Pancreas (tissue), 10 donors: ENCODE results near the gene PDLIM5. TPM values are rescaled to one million over a fixed set of nuclear protein-coding genes. Genes with fewer than 3 reads are reported as not detected.

Source experiments
- ATAC-seq, 4 donors: fragments of 200-7000 bp; cut with Tn5 transposase; one replicate each; pipeline versions ENCODE4 v1.8.0 to v1.9.1; 2020; ENCODE audit warnings: mild to moderate bottlenecking in 4 of 4, moderate library complexity in 4 of 4
- DNase-seq, 6 donors: peaks; one replicate each; pipeline ENCODE4 v3.0.0-alpha.2; 2020
- FAIRE-seq: peaks from 2 replicates; lab custom pipeline; 2012; peaks lifted over from hg19 to GRCh38; lab: Jason Lieb, UNC
- H3K27ac ChIP-seq, 4 donors: fragments of 200-600 bp; sonication (generic); 1 replicate in 3 of 4; 2 replicates in 1 of 4; pipeline versions ENCODE4 v1.5.0 to v1.8.0; 2020
- H3K27me3 ChIP-seq, 4 donors: fragments of 200-600 bp; one replicate each; pipeline ENCODE4 v1.8.0; 2021
- H3K36me3 ChIP-seq, 3 donors: fragments of 200-600 bp; sonication (generic) in 1 of 3; one replicate each; pipeline versions ENCODE4 v1.5.0 to v1.8.0; 2020 to 2021
- H3K4me1 ChIP-seq, 3 donors: fragments of 200-600 bp; one replicate each; pipeline ENCODE4 v1.8.0; 2021
- H3K4me3 ChIP-seq, 4 donors: fragments of 200-600 bp; sonication (generic) in 2 of 4; one replicate each; pipeline versions ENCODE4 v1.5.0 to v1.8.0; 2020 to 2021
- H3K9me3 ChIP-seq, 4 donors: fragments of 200-600 bp; one replicate each; pipeline ENCODE4 v1.8.0; 2021
- WGBS, 2 donors: extraction: QIAGEN DNeasy Blood & Tissue Kit; methylation state at CpG; one replicate each; pipeline ENCODE4 v1.1.7; 2013; 5-methylcytosine and 5-hydroxymethylcytosine counted together
- intact Hi-C, 3 donors: fragments of 100-400 bp; cut with DNase I; formaldehyde crosslinking; loops; one replicate each; pipeline versions ENCODE4 v1.11.1 to v1.14.2; 2022
- polyA plus RNA-seq, 2 donors: library from polyadenylated mRNA; stranded (reverse); fragments of 200-250 nt; gene quantifications; one replicate each; pipeline ENCODE4 v1.2.3, GENCODE V29; 2013
- total RNA-seq, 6 donors: library from RNA; stranded (reverse); fragmentation: NEBNext Ultra II Directional in 4 of 6; extraction: Animal tissue kit (Norgen Biotek cat#: 25700) in 4 of 6; gene quantifications; one replicate each; pipeline versions ENCODE4 v1.2.1 to v1.2.4, GENCODE V29; 2021 to 2023
- TF ChIP-seq, protein P1 (sequence below), 4 donors: fragments of 200-600 bp; sonication (generic) in 3 of 4; IDR thresholded peaks; one replicate each; pipeline versions ENCODE4 v1.5.0 to v1.8.0; 2021; ENCODE audit warnings: antibody characterized with exemption in 4 of 4
- donor health status: healthy with polysubstance abuse.
- donor health status: DM: no; HTN: no; CAD: no; lungs with moderate emphysema.
- donor health status: DM: no; HTN: no; CAD: no.
- donor health status: control.
- donor health status: control.
- donor health status: Bipolar disorder and iron deficiency.
- donor health status: DM: yes; HTN: yes; CAD: no.
- donor health status: DM: no; HTN: no; CAD: no.
- donor health status: DM: no; HTN: no; CAD: no.
- donor health status: DM: yes; HTN: yes; CAD: no.

PDLIM5 gene
- total and polyA plus RNA-seq, 8 donors = 13.2 to 99.0 (median 49.8) TPM

- DNase-seq = no peak
- no peak for ATAC-seq
- H3K36me3 ChIP-seq = no peaks in the 10 kb centered on the region
- TF ChIP-seq, protein P1, sequence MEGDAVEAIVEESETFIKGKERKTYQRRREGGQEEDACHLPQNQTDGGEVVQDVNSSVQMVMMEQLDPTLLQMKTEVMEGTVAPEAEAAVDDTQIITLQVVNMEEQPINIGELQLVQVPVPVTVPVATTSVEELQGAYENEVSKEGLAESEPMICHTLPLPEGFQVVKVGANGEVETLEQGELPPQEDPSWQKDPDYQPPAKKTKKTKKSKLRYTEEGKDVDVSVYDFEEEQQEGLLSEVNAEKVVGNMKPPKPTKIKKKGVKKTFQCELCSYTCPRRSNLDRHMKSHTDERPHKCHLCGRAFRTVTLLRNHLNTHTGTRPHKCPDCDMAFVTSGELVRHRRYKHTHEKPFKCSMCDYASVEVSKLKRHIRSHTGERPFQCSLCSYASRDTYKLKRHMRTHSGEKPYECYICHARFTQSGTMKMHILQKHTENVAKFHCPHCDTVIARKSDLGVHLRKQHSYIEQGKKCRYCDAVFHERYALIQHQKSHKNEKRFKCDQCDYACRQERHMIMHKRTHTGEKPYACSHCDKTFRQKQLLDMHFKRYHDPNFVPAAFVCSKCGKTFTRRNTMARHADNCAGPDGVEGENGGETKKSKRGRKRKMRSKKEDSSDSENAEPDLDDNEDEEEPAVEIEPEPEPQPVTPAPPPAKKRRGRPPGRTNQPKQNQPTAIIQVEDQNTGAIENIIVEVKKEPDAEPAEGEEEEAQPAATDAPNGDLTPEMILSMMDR (IDR thresholded peaks at IDR 0.05) = no peak
- intact Hi-C loops = no loop called here
- no peak overlapping the region for H3K27ac ChIP-seq
- no peak for FAIRE-seq
- no peaks in the 10 kb centered on the region for H3K4me1 ChIP-seq
- no peak overlapping the region for H3K4me3 ChIP-seq
- H3K27me3 ChIP-seq = no peaks in the 10 kb centered on the region
- 88 to 89% methylated on average over 1 of the region's 1 CpG for WGBS, 2 donors
- H3K9me3 ChIP-seq = no peaks in the 10 kb centered on the region
These were observed 9.5 kb upstream of the PDLIM5 start for GRCh38 chr4:94442251-94442650.

- TF ChIP-seq, protein P1 (IDR thresholded peaks at IDR 0.05) = no peak
- H3K27me3 ChIP-seq = no peaks in the 10 kb centered on the region
- no peaks in the 10 kb centered on the region for H3K9me3 ChIP-seq
- intact Hi-C loops = no loop called here
- H3K4me3 ChIP-seq = no peak overlapping the region
- H3K4me1 ChIP-seq = peaks cover 0 to 17% (median 12%) of the 10 kb centered on the region in 3 donors
- FAIRE-seq (no peak), ATAC-seq (no peak), DNase-seq (no peak)
- WGBS, 2 donors = 92 to 93% methylated on average over 3 of the region's 3 CpGs
- H3K36me3 ChIP-seq = no peaks in the 10 kb centered on the region
- H3K27ac ChIP-seq = no peak overlapping the region
These were observed 5.4 kb upstream of the PDLIM5 start for GRCh38 chr4:94446386-94446785.

- 70 to 72% methylated on average over 3 of the region's 3 CpGs for WGBS, 2 donors
- no peak for FAIRE-seq
- TF ChIP-seq, protein P1 (IDR thresholded peaks at IDR 0.05) = no peak
These were observed 3.9 kb upstream of the PDLIM5 start for GRCh38 chr4:94447754-94448411.

DNA sequence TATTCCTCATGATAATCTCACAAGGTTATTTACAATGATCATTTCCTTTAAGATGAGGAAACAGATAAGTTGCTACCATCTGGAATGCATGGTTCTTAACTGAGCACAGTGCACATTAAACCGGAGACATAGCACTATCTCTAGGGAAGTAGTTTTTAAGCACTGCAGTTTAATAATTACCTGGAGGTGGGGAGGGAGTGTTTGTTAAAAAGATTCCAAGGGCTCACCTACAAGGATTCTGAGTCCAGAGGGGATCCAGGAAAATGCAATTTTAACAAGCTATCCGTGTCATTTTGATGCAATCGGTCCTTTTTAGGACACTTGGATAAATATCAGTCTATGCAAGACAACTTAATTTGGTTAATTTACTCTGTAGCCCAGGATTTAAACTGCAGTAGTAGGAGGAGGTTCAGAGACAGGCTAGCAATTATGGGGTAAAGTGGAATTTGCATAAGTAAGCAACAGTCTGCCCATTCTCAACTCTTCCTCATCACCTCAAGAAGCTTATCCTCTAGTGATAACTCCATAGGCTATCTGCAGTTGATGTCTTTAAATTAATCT lies 2.8 kb upstream of the PDLIM5 start:
- intact Hi-C loops = no loop called here
- peaks cover 0 to 19% (median 12%) of the 10 kb centered on the region in 3 donors for H3K4me1 ChIP-seq
- no peaks in the 10 kb centered on the region for H3K9me3 ChIP-seq
- H3K36me3 ChIP-seq = no peaks in the 10 kb centered on the region
- no peak overlapping the region for H3K4me3 ChIP-seq
- FAIRE-seq (no peak), DNase-seq (no peak), ATAC-seq (no peak)
- no peak overlapping the region for H3K27ac ChIP-seq
- WGBS, 2 donors = 12 to 16% methylated on average over 3 of the region's 3 CpGs
- TF ChIP-seq, protein P1 (IDR thresholded peaks at IDR 0.05) = no peak
- H3K27me3 ChIP-seq = no peaks in the 10 kb centered on the region

More at GRCh38 chr4:94447754-94448411, 3.9 kb upstream of the PDLIM5 start:
- Histone ChIP-seq H3K27ac (no peak overlapping the region), H3K4me3 (no peak overlapping the region), H3K27me3 (no peaks in the 10 kb centered on the region), H3K36me3 (no peaks in the 10 kb centered on the region), H3K4me1 (peaks cover 0 to 17% (median 12%) of the 10 kb centered on the region in 3 donors), H3K9me3 (no peaks in the 10 kb centered on the region)
- intact Hi-C loops = no loop called here
- no peak for ATAC-seq
- no peak for DNase-seq
